Liver (tissue), 3 donors: ENCODE data around the gene ATP1A3.

Source experiments
- GABPA ChIP-seq, 2 donors: IDR thresholded peaks in 1 of 2; conservative IDR thresholded peaks in 1 of 2; 2 replicates each; pipeline ENCODE4 v1.6.1; 2016; ENCODE audit warnings: antibody characterized with exemption in 2 of 2, mild to moderate bottlenecking in 1 of 2, moderate library complexity in 1 of 2
- HNF4G ChIP-seq: IDR thresholded peaks from 2 replicates; pipeline ENCODE4 v1.6.1; 2016; ENCODE audit warnings: antibody characterized with exemption
- JUND ChIP-seq, 2 donors: IDR thresholded peaks; 2 replicates each; pipeline ENCODE4 v1.6.1; 2016; ENCODE audit warnings: antibody characterized with exemption in 2 of 2
- RAD21 ChIP-seq, 2 donors: IDR thresholded peaks; 2 replicates each; pipeline ENCODE4 v1.6.1; 2016; ENCODE audit warnings: antibody characterized with exemption in 2 of 2, mild to moderate bottlenecking in 2 of 2
- SP1 ChIP-seq: IDR thresholded peaks from 2 replicates; pipeline ENCODE4 v1.6.1; 2018; ENCODE audit warnings: antibody characterized with exemption, mild to moderate bottlenecking
- TAF1 ChIP-seq: conservative IDR thresholded peaks from 2 replicates; pipeline ENCODE4 v1.6.1; 2016; ENCODE audit warnings: antibody characterized with exemption, mild to moderate bottlenecking
- YY1 ChIP-seq: IDR thresholded peaks from 2 replicates; pipeline ENCODE4 v1.6.1; 2016; ENCODE audit warnings: antibody characterized with exemption, mild to moderate bottlenecking
- TF ChIP-seq, protein P1 (sequence below): fragments of 150-350 bp; IDR thresholded peaks from 2 replicates; pipeline ENCODE4 v1.5.1; 2017; ENCODE audit warnings: improper control_type of control experiment, low read depth, low read length; ENCODE audit not compliant: missing input control
- TF ChIP-seq, protein P2 (sequence below): IDR thresholded peaks from 2 replicates; pipeline ENCODE4 v1.6.1; 2016; ENCODE audit warnings: antibody characterized with exemption
- TF ChIP-seq, protein P3 (sequence below): IDR thresholded peaks from 2 replicates; pipeline ENCODE4 v1.6.1; 2016; ENCODE audit warnings: antibody characterized with exemption, mild to moderate bottlenecking
- TF ChIP-seq, protein P4 (sequence below): IDR thresholded peaks from 2 replicates; pipeline ENCODE4 v1.6.1; 2016; ENCODE audit warnings: antibody characterized with exemption
- TF ChIP-seq, protein P5 (sequence below): IDR thresholded peaks from 2 replicates; pipeline ENCODE4 v1.6.1; 2016; ENCODE audit warnings: antibody characterized with exemption
- donor health status: healthy.
- donor health status: healthy.

DNA sequence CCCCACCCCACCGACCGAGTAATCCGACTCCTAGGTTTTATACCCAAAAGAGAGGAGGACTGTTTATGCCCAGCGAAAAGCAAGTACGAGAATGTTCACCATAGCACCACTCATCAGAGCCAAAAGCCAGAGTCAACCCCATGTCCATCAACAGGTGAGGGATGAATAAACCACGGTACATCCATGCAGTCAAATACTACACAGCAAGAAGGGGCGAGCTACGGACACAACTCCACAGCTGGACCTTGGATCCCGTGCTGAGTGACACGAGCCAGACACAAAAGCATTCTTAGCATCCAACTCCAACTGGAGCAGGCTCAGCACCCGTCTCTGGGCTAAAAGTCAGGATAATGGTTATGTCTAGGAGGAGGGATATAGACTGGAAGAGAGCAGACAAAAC lies 22.7 kb downstream of the ATP1A3 start:
- TF ChIP-seq, protein P1, sequence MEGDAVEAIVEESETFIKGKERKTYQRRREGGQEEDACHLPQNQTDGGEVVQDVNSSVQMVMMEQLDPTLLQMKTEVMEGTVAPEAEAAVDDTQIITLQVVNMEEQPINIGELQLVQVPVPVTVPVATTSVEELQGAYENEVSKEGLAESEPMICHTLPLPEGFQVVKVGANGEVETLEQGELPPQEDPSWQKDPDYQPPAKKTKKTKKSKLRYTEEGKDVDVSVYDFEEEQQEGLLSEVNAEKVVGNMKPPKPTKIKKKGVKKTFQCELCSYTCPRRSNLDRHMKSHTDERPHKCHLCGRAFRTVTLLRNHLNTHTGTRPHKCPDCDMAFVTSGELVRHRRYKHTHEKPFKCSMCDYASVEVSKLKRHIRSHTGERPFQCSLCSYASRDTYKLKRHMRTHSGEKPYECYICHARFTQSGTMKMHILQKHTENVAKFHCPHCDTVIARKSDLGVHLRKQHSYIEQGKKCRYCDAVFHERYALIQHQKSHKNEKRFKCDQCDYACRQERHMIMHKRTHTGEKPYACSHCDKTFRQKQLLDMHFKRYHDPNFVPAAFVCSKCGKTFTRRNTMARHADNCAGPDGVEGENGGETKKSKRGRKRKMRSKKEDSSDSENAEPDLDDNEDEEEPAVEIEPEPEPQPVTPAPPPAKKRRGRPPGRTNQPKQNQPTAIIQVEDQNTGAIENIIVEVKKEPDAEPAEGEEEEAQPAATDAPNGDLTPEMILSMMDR: no peak
- no peak for TF ChIP-seq TAF1
- TF ChIP-seq RAD21 (IDR thresholded peaks at IDR 0.05): no peak
- no peak for TF ChIP-seq YY1
- no peak for TF ChIP-seq JUND (IDR thresholded peaks at IDR 0.05)
- no peak for TF ChIP-seq SP1
- TF ChIP-seq, protein P2, sequence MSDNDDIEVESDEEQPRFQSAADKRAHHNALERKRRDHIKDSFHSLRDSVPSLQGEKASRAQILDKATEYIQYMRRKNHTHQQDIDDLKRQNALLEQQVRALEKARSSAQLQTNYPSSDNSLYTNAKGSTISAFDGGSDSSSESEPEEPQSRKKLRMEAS: no peak
- TF ChIP-seq, protein P3, sequence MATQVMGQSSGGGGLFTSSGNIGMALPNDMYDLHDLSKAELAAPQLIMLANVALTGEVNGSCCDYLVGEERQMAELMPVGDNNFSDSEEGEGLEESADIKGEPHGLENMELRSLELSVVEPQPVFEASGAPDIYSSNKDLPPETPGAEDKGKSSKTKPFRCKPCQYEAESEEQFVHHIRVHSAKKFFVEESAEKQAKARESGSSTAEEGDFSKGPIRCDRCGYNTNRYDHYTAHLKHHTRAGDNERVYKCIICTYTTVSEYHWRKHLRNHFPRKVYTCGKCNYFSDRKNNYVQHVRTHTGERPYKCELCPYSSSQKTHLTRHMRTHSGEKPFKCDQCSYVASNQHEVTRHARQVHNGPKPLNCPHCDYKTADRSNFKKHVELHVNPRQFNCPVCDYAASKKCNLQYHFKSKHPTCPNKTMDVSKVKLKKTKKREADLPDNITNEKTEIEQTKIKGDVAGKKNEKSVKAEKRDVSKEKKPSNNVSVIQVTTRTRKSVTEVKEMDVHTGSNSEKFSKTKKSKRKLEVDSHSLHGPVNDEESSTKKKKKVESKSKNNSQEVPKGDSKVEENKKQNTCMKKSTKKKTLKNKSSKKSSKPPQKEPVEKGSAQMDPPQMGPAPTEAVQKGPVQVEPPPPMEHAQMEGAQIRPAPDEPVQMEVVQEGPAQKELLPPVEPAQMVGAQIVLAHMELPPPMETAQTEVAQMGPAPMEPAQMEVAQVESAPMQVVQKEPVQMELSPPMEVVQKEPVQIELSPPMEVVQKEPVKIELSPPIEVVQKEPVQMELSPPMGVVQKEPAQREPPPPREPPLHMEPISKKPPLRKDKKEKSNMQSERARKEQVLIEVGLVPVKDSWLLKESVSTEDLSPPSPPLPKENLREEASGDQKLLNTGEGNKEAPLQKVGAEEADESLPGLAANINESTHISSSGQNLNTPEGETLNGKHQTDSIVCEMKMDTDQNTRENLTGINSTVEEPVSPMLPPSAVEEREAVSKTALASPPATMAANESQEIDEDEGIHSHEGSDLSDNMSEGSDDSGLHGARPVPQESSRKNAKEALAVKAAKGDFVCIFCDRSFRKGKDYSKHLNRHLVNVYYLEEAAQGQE: no peak
- TF ChIP-seq, protein P4, sequence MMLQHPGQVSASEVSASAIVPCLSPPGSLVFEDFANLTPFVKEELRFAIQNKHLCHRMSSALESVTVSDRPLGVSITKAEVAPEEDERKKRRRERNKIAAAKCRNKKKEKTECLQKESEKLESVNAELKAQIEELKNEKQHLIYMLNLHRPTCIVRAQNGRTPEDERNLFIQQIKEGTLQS: no peak
- no peak for TF ChIP-seq GABPA (IDR thresholded peaks at IDR 0.05 in 1 of 2, conservative IDR thresholded peaks at IDR 0.05 in 1 of 2)
- TF ChIP-seq, protein P5, sequence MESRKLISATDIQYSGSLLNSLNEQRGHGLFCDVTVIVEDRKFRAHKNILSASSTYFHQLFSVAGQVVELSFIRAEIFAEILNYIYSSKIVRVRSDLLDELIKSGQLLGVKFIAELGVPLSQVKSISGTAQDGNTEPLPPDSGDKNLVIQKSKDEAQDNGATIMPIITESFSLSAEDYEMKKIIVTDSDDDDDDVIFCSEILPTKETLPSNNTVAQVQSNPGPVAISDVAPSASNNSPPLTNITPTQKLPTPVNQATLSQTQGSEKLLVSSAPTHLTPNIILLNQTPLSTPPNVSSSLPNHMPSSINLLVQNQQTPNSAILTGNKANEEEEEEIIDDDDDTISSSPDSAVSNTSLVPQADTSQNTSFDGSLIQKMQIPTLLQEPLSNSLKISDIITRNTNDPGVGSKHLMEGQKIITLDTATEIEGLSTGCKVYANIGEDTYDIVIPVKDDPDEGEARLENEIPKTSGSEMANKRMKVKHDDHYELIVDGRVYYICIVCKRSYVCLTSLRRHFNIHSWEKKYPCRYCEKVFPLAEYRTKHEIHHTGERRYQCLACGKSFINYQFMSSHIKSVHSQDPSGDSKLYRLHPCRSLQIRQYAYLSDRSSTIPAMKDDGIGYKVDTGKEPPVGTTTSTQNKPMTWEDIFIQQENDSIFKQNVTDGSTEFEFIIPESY: no peak
- no peak for TF ChIP-seq HNF4G
